GM19467 (cell line): Measurements from ENCODE around the gene UMODL1.
"Not testable (repeated sequence)": the region's sequence is repeated elsewhere in the genome, so short reads cannot be mapped to it uniquely, and the experiment has no call there.

Source experiments
- ATAC-seq: cut with Tn5 transposase; IDR thresholded peaks from one replicate; pipeline ENCODE4 v1.9.1; 2021; ENCODE audit warnings: mild to moderate bottlenecking, moderate library complexity; ENCODE audit not compliant: unreplicated experiment

UMODL1 gene

GRCh38 chr21:42077685-42078238, 6.6 kb downstream of the UMODL1 start:
- ATAC-seq = peak; percentile 86

GRCh38 chr21:42078247-42079007, 7.3 kb downstream of the UMODL1 start:
- ATAC-seq = not testable (repeated sequence)

GRCh38 chr21:42079008-42079938, 8.2 kb downstream of the UMODL1 start:
- ATAC-seq = no peak

DNA sequence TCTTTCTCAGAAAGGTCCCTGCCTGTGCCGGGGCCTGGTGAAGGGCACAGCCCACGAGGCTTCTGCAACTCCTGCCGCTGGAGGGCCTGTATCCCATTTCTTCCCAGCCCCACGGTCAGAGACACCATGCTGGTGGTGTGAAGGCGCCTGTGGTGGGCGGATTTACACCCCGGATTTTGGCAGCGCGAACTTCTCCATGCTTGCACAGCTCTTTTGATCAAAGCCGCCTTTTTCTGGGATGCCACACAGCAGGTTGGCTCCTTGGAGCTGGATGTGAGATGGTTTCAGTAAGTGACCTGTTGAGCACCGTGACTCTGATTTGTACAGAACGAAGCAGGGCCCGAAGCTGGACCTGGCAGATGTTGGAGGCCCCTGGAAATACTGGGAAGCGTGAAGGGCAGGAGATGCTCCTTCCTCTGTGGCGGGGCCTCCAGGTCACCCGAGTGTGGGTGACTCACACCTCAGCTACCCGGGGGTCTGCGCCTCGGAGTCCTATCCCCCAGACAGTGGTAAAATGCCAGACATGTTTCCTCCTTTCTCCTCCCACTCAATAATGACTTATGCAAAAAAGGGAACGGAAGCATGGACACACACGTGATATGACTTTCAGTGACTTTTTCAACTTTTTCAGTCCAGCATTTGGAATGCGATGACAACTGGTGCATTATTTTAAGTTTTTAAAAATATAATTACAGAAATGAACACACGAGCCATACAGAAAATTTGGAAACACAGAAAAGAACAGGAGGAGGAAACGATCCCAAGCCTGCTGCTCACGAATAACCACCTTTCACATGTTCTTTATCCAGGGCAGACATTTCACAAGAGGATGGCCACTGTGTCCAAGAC, 9.0 kb downstream of the UMODL1 start:
- ATAC-seq = no peak

GRCh38 chr21:42080788-42081083, 9.6 kb downstream of the UMODL1 start:
- ATAC-seq = no peak

DNA sequence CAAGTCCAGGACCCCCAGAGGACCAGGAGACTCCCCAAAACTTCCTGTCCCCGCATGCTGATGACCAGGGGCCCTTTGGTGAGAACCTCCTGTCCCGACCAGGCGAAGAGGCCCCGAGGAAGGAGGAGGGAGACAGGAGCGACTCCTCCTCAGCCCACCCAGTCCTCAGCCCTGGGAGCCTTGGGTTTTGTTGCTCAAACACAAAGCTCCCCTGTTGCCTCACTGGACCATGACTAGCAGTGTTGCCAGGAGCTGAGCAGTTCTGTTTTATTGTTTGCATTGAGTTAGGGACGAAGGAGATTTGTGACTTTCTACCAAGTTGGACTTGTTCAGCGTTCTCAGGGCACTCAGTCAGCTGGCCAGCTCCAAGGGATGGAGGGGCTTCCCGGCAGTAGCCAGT, 10.0 kb downstream of the UMODL1 start:
- no peak for ATAC-seq

DNA sequence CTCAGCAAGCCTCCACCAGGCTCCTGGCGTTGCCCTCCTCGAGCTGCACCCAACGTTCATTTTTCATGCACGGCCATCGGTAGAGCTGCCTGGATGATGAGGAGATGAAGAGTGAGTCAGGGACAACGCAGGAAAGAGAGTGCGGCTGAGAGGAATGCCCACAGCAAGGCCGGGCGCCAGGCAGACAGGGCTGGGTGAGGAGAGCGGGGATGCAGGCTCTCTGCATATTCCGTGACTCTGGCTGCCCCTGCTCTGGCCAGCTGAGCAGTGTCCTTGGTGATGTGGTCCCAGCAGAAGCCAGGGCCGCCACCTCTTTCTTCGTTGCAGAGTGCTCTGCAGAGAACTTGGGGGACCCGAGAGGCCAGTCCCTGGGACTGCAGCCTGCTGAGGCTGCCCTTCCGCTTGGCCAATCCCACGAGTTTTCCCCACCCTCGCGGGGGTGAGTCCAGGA, 10.8 kb downstream of the UMODL1 start:
- no peak for ATAC-seq

DNA sequence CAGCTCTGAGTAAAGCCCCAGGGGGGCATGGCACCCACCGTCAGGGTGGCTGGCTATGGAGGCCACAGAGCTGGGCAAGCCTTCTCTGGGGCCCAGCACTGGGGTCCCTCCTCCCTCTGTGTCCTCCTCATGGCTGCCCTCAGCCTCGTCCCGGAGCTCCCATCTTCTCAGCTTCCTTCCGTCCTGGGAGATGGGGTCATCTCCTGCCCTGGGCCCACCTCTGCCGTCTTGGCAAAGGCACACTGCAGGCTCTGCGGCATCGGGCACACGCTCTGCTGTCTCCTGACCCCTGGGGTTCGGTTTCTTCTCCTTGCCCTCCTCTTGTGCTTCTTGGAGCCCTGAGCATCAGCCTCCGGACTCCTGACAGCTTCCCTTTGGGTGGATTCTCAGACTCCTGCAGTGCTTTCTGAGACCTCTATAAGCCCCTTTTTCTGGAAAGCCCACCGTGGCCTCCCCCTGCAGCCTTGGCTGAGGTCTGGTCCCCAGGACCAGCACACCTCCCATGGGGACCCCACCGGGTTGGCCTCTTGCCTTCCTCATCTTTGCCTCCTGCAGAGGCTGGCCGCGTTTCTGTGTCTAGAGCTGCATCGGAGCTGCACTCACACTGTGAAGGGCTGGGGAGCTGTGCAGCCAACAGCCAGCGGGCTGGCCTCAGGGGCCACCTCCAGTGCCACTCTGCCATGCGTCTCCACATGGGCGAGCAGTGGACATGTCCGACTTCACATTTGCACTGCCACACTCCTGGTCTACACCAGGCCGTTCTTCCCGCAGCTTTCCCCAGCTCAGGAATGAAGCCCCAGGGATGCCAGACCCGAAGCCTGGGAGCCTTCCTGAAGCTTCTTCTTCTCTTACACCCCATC, 11.6 kb downstream of the UMODL1 start:
- ATAC-seq = no peak

DNA sequence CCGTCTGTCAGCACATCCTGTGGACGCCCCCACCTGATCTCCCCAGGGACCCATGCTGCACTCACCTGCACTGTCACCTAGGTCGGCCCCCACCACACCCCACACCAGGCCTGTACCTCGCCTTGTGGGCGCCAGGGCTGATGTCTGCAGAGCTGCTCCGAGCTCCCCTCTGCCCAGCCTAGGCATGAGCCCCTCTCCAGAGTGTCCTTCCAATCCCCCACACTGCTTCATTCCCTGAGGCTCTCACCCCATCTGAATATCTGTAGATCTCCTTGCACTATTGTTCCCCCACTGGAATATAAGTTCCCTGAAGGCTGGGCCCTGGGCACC, 12.2 kb downstream of the UMODL1 start:
- no peak for ATAC-seq

DNA sequence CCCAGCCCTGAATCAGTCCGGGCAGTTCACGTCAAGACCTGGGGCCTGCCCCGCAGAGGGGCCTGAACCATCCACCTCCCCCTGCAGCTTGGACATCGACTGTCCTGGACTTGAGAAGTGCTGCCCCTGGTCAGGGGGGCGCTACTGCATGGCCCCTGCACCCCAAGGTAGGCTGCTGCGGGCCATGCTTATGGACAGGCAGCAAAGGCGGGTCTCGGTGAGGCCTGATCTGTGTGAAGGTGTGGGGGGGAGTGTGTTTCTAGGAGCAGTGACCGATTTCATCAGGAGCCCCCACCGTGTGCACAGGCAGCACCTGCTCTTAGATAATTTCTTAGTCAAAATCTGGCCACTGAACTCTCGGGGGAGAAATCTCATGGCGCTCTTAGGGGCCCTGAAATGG, 13.0 kb downstream of the UMODL1 start:
- no peak for ATAC-seq

- no peak for ATAC-seq
Measured at GRCh38 chr21:42085246-42086077, 14.3 kb downstream of the UMODL1 start.

- no peak for ATAC-seq
Measured at GRCh38 chr21:42086969-42087368, 15.9 kb downstream of the UMODL1 start.

DNA sequence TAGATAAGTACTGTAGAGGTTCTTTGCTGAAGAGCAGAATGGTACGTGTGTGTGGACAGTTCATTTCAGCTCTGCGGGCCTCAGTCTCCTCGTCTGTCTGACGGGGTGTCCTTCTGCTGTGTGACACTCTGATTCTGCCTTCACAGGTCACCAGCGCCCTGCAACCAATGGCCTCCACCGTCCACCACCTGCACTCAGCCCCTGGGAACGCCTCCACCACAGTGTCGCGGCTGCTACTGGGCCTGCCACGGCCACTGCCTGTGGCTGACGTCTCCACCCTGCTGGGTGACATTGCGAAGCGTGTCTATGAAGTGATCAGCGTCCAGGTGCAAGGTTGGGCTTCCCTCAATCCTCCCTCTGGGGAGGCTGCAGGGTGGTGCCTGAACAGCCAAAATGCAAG, 17.0 kb downstream of the UMODL1 start:
- ATAC-seq = no peak

DNA sequence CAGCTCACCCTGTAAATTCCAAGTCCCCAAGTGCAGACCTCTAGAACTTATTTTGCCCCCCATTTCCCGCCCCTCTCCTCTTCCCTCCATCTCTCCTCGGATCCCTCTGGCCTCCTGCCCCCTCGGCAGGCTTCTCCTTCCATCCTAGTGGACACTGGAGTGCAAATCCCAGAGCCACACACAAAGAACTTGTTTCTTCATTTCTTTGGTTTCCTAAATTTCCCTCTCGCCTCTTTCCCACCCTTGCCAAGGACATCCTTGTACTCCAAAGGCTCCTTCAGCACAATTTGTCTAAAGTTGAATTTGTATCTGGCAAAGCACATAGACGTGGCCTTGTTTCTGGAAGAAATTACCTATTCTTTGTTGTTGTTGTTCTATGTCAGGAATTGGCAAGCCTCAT, 17.5 kb downstream of the UMODL1 start:
- ATAC-seq = no peak

DNA sequence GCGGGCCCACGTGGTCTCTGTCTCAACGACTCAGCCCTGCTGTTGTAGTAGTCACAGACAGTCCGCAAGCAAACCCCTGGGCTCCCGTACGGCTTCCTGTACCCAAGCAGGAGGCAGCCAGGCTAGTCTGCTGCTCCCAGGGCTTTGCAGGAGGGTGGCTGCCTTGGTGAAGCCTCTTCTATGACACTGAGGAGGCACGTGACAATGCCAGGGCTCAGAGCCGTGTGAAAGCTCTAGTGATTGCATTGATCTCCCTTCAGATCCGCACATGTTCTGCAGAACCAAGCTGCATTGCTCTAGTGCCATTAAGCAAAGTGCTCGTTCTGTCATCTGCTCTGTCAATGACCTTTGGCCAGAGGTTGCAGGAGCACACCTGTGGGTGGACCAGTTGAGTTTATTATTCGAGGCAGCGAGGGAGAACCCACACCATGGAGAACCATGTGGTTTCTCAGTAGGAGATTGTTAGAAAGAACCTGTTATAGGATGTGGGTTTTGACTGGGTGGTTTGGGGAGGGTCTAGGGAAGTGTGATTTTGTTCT, 18.0 kb downstream of the UMODL1 start:
- ATAC-seq = no peak

DNA sequence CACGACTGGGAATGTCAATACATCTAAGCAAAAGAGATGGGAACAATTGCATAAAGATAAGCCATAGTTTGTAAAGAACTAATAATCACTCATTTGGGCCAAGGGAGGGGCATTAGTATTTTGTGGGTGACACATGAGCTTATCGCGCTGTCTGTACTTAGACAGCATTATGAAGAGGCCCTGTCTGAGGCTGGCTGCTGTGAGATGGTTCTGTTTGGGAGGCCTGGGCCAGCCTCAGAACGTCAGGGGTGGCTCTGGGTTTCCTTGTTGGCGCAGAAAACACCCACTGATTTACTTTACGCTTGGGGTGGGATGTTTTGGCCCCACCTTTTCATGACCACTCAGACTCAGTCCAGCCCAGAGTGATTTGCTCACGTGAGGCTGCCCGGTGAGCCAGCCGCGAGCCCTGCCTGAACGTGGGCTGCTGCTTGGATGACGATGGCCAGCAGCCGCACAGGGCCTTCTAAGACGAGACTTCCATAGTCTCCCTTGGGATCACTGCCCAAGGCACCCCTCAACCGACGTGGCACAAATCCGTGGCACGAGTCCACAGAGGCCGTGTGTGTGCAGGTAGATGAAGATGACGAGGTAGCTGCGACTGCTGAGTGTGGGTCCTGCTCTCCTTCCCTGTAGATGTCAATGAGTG, 18.7 kb downstream of the UMODL1 start:
- ATAC-seq = no peak

- no peak for ATAC-seq
Measured at GRCh38 chr21:42091899-42092508, 20.9 kb downstream of the UMODL1 start.

DNA sequence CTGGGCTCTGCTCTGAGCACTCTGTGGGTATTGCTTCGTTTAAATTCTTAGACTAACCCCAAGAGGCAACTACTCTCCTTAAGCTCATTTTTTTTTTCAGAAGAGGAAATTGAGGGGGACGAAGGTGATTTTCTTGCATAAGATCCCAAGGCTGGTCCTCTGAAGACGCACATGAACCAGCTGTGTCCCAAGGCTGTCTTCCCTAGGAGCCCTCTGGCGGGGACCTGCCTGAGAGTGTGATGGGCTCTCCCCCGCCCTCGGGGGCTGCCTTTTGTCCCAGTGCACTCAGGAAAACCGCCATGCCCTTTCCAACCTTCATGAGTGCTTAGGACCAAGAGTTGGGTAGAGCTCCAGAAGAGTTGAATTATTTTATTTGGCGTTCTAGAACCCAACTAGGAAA, 21.7 kb downstream of the UMODL1 start:
- no peak for ATAC-seq
